SK-N-SH treated with all-trans-retinoic acid at 6 μM for 48 hours (cell line): ENCODE results near the gene SUSD6.

Source experiments
- ARNTL ChIP-seq: fragments of 450-650 bp; formaldehyde crosslinking; IDR thresholded peaks from 2 replicates; pipeline ENCODE4 v1.5.0; 2020; ENCODE audit warnings: low read depth, mild to moderate bottlenecking, moderate library complexity, borderline replicate concordance
- CREB5 ChIP-seq: fragments of 250-450 bp; sonication (Bioruptor Pico); IDR thresholded peaks from 2 replicates; pipeline ENCODE4 v1.5.1; 2020; ENCODE audit warnings: low read depth, mild to moderate bottlenecking, moderate library complexity
- ESRRG ChIP-seq: fragments of 250-450 bp; sonication (Bioruptor Pico); IDR thresholded peaks from 2 replicates; pipeline ENCODE4 v1.6.1; 2021; ENCODE audit warnings: mild to moderate bottlenecking
- GLIS3 ChIP-seq: fragments of 250-450 bp; sonication (Bioruptor Pico); IDR thresholded peaks from 2 replicates; pipeline ENCODE4 v1.5.0; 2020; ENCODE audit warnings: mild to moderate bottlenecking, moderate library complexity
- ISL1 ChIP-seq: fragments of 250-450 bp; sonication (Bioruptor Pico); IDR thresholded peaks from 2 replicates; pipeline ENCODE4 v2.1.2; 2022; ENCODE audit warnings: mild to moderate bottlenecking, moderate library complexity
- PPARA ChIP-seq: fragments of 250-450 bp; sonication (Bioruptor Pico); IDR thresholded peaks from 2 replicates; pipeline ENCODE4 v1.5.0; 2020; ENCODE audit warnings: mild to moderate bottlenecking, borderline replicate concordance
- RARB ChIP-seq: fragments of 250-450 bp; sonication (Bioruptor Pico); IDR thresholded peaks from 2 replicates; pipeline ENCODE4 v1.8.0; 2021; ENCODE audit warnings: mild to moderate bottlenecking, moderate library complexity
- TOX ChIP-seq: fragments of 250-450 bp; sonication (Bioruptor Pico); IDR thresholded peaks from 2 replicates; pipeline ENCODE4 v1.8.0; 2021; ENCODE audit warnings: mild to moderate bottlenecking, moderate library complexity, borderline replicate concordance
- ZC3H10 ChIP-seq: fragments of 250-450 bp; sonication (Bioruptor Pico); IDR thresholded peaks from 2 replicates; pipeline ENCODE4 v1.5.1; 2021; ENCODE audit warnings: mild to moderate bottlenecking, moderate library complexity
- ZFP3 ChIP-seq: fragments of 250-450 bp; sonication (Bioruptor Pico); IDR thresholded peaks from 2 replicates; pipeline ENCODE4 v1.5.0; 2020; ENCODE audit warnings: mild to moderate bottlenecking, moderate library complexity
- ZNF565 ChIP-seq: fragments of 450-650 bp; formaldehyde crosslinking; conservative IDR thresholded peaks from 2 replicates; pipeline ENCODE4 v1.5.0; 2020; ENCODE audit warnings: low read depth, mild to moderate bottlenecking, moderate library complexity
- TF ChIP-seq, protein P1 (sequence below): fragments of 250-450 bp; sonication (Bioruptor Pico); IDR thresholded peaks from 2 replicates; pipeline ENCODE4 v1.8.0; 2021; ENCODE audit warnings: low read depth, mild to moderate bottlenecking, moderate library complexity, borderline replicate concordance
- TF ChIP-seq, protein P2 (sequence below): fragments of 250-450 bp; sonication (Bioruptor Pico); IDR thresholded peaks from 2 replicates; pipeline ENCODE4 v1.8.0; 2020; ENCODE audit warnings: mild to moderate bottlenecking, moderate library complexity, borderline replicate concordance
- TF ChIP-seq, protein P3 (sequence below): fragments of 250-450 bp; sonication (Bioruptor Pico); IDR thresholded peaks from 2 replicates; pipeline ENCODE4 v1.5.0; 2020; ENCODE audit warnings: mild to moderate bottlenecking, moderate library complexity

DNA sequence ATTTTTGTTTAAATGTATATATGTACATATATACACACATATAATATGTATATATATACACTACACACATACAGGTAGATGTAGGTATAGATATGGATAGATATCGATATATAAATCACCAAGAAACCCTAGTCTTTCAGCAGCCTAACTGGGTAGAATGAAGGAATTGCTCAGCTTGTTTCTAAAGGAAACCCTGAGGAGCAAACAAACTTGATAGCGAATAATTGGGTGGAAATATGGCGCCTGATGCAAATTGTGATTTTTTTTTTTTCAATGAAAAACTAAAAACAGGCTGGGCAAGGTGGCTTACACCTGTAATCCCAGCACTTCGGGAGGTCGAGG is 36.5 kb upstream of the SUSD6 start:
- TF ChIP-seq ISL1 (no peak), ZNF565 (CRISPR knock-in tag) (no peak), CREB5 (CRISPR knock-in tag) (no peak), ESRRG (CRISPR knock-in tag) (no peak), ARNTL (CRISPR knock-in tag) (no peak), ZFP3 (CRISPR knock-in tag) (no peak), RARB (CRISPR knock-in tag) (no peak), PPARA (CRISPR knock-in tag) (no peak), TOX (CRISPR knock-in tag) (no peak), ZC3H10 (no peak), GLIS3 (CRISPR knock-in tag) (no peak)
- TF ChIP-seq, protein P1, sequence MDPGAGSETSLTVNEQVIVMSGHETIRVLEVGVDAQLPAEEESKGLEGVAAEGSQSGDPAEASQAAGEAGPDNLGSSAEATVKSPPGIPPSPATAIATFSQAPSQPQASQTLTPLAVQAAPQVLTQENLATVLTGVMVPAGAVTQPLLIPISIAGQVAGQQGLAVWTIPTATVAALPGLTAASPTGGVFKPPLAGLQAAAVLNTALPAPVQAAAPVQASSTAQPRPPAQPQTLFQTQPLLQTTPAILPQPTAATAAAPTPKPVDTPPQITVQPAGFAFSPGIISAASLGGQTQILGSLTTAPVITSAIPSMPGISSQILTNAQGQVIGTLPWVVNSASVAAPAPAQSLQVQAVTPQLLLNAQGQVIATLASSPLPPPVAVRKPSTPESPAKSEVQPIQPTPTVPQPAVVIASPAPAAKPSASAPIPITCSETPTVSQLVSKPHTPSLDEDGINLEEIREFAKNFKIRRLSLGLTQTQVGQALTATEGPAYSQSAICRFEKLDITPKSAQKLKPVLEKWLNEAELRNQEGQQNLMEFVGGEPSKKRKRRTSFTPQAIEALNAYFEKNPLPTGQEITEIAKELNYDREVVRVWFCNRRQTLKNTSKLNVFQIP (CRISPR knock-in tag) = no peak
- TF ChIP-seq, protein P2, sequence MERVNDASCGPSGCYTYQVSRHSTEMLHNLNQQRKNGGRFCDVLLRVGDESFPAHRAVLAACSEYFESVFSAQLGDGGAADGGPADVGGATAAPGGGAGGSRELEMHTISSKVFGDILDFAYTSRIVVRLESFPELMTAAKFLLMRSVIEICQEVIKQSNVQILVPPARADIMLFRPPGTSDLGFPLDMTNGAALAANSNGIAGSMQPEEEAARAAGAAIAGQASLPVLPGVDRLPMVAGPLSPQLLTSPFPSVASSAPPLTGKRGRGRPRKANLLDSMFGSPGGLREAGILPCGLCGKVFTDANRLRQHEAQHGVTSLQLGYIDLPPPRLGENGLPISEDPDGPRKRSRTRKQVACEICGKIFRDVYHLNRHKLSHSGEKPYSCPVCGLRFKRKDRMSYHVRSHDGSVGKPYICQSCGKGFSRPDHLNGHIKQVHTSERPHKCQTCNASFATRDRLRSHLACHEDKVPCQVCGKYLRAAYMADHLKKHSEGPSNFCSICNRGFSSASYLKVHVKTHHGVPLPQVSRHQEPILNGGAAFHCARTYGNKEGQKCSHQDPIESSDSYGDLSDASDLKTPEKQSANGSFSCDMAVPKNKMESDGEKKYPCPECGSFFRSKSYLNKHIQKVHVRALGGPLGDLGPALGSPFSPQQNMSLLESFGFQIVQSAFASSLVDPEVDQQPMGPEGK (CRISPR knock-in tag) = no peak
- TF ChIP-seq, protein P3, sequence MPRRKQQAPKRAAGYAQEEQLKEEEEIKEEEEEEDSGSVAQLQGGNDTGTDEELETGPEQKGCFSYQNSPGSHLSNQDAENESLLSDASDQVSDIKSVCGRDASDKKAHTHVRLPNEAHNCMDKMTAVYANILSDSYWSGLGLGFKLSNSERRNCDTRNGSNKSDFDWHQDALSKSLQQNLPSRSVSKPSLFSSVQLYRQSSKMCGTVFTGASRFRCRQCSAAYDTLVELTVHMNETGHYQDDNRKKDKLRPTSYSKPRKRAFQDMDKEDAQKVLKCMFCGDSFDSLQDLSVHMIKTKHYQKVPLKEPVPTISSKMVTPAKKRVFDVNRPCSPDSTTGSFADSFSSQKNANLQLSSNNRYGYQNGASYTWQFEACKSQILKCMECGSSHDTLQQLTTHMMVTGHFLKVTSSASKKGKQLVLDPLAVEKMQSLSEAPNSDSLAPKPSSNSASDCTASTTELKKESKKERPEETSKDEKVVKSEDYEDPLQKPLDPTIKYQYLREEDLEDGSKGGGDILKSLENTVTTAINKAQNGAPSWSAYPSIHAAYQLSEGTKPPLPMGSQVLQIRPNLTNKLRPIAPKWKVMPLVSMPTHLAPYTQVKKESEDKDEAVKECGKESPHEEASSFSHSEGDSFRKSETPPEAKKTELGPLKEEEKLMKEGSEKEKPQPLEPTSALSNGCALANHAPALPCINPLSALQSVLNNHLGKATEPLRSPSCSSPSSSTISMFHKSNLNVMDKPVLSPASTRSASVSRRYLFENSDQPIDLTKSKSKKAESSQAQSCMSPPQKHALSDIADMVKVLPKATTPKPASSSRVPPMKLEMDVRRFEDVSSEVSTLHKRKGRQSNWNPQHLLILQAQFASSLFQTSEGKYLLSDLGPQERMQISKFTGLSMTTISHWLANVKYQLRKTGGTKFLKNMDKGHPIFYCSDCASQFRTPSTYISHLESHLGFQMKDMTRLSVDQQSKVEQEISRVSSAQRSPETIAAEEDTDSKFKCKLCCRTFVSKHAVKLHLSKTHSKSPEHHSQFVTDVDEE = no peak
